ENCODE data around the gene DENND4B.
"Not testable (repeated sequence)": the region's sequence is repeated elsewhere in the genome, so short reads cannot be mapped to it uniquely, and the experiment has no call there.

DENND4B gene

GRCh38 chr1:153946622-153947241 is at the start of gene DENND4B:
DENND4B (minus strand) TSS chr1:153946718; CDS start chr1:153944374, 2,344 bp downstream.
- DNase-seq (ENCODE audit: low read depth in 2 of 2) = peak; percentile 60 to 66

DNA sequence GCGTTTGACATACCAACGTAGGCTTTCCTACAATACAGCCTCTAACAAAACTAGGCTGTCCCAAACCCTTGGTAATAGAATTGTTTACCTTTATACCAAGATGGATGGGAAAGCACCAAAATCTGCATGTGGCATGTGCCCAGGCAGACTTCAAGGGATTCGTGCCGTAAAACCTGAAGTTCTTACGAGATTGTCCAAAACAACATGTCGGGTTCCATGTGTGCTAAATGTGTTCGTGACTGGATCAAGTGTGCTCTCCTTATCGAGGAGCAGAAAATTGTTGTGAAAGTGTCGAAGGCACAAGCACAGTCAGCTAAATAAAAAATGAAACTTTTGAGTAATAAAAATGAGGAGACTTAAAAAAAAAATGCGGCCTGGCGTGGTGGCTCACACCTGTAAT is 49.1 kb upstream of the DENND4B start:
- DNase-seq (ENCODE audit: low read depth in 2 of 2) = no peak

DNA sequence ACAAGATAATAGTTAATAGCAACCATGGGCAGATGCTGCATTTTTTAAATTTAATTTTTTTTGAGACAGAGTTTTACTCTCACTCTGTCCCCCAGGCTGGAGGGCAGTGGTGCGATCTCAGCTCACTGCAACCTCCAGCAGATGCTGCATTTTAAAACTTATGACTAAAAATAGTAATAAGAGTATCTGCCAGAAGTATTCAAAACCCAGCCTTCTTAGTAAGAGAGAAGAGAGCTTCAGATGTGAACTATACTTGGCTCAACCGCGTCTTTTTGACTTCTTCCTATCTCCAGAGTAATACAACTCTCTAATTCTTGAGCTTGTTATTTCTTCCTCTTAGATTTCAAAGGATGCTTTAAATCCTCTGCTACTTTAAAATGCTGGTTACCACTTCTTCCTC is 48.7 kb upstream of the DENND4B start:
- DNase-seq (ENCODE audit: low read depth in 2 of 2) = no peak

GRCh38 chr1:153991806-153992205 is 45.3 kb upstream of the DENND4B start:
- no peak for DNase-seq (ENCODE audit: low read depth in 2 of 2)

DNA sequence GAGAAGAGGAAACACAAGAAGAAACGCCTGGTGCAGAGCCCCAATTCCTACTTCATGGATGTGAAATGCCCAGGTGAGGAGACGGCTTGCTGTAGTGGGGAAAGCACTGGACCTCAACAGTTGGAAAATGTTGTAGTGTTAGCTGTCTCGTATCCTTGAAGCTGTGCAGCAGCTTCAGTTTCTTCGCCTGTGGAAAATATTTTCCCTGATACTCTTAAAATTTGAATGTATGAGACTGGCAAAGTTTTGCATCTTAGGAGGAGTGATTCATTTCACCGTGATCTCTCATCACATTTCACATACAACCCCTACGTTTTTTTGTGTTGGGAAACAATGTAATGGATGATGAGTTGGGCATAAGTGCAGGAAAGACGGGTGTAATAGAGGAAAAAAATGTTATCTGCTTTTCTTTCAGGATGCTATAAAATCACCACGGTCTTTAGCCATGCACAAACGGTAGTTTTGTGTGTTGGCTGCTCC is 44.7 kb upstream of the DENND4B start:
- no peak for DNase-seq (ENCODE audit: low read depth in 2 of 2)

DNA sequence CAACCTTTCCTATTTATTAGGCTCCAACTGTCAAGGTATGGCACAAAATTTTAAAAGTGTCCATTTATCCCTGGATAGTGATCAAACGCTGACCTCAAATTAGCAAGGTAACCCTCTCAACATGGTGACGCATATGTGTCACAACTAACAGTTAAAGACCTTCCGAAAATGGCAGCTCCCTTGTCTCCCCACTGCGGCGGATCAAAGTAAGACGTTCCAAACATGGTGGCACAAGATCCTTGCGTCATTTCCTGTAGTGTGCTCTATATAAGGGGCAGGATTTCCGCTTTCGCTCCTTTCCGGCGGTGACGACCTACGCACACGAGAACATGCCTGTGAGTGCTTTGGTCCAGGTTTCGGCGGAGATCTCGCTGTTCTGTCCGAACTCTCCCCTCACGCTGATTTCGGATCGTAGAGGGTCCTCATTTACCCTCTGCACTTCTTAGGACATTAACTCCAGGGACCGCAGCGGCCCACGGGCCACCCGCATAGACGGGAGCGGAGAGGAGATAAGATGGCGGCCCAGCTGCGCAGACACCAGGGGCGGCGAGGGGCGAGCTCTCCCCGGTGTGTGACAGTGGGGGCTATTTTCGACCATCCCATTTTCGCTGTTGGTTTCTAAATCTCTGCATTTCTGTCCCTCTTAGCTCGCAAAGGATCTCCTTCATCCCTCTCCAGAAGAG is 44.1 kb upstream of the DENND4B start, which contains the start of gene RPS27:
Gene RPS27, plus strand, starts transcription at position 295 of the 683 bp plus-strand sequence. Its CDS starts 35 bp downstream, at position 330.
- DNase-seq (ENCODE audit: low read depth in 2 of 2) = peak; percentile 74 to 75

- DNase-seq (ENCODE audit: low read depth in 2 of 2) = no peak
These were observed 41.1 kb upstream of the DENND4B start for GRCh38 chr1:153987621-153988020.

GRCh38 chr1:153985941-153986761 is 39.6 kb upstream of the DENND4B start, which contains the start of gene RAB13:
RAB13 (minus strand) TSS chr1:153986339; CDS start chr1:153986236, 103 bp downstream.
- no peak for DNase-seq (ENCODE audit: low read depth in 2 of 2)

- DNase-seq (ENCODE audit: low read depth in 2 of 2) = peak in 1 of 2 experiments; percentile 41
These were observed 38.9 kb upstream of the DENND4B start for GRCh38 chr1:153985341-153985912.

DNA sequence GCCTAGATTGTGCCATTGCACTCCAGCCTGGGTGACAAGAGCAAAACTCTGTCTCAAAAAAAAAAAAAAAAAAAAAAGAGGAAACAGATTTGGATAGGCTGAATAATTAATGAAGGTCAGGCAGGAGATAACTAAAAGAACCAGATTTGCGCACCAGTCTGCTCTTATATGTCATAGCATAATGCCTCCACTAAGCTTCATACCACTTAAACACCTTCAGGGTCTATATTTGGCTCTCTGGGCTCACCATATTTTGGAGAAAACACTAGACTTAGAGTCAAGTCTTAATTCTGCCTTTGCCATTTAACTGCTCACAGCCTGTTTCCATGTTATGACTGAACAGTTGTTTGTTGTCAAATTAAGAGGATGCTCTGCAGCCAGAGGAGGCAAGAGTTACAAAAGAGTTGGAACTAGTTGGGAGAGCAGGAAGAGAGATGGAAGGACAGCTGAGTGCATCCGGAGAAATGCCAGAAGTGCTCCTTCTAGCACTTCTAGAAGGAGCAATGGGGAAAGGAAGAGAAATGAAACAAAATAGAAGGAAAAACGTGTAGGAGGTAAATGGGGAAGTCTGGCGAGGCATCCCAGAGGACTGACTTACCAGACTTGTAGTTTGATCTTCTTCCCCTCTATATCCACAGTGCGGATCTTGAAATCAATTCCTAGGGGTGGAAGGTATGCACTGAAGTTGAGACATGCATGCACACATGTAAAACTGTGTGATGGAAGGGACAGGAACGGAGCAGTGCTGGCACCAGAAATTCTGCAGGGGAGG is 37.8 kb upstream of the DENND4B start:
- DNase-seq (ENCODE audit: low read depth in 2 of 2) = no peak

- not testable (repeated sequence) for DNase-seq (ENCODE audit: low read depth in 2 of 2)
These were observed 35.2 kb upstream of the DENND4B start for GRCh38 chr1:153981735-153982134.

DNA sequence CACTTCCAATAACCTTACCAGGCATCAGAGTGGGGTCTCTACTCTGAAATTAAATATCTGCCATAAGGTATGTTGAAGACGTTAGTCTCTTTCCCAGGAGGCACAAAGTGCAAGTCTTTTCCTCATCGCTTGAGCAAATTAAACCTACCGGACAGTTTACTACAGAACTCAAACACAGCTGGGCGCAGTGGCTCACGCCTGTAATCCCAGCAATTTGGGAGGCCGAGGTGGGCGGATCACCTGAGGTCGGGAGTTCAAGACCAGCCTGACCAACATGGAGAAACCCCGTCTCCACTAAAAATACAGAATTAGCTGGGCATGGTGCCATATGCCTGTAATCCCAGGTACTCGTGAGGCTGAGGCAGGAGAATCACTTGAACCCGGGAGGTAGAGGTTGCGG is 32.6 kb upstream of the DENND4B start:
- DNase-seq (ENCODE audit: low read depth in 2 of 2) = not testable (repeated sequence)

DNA sequence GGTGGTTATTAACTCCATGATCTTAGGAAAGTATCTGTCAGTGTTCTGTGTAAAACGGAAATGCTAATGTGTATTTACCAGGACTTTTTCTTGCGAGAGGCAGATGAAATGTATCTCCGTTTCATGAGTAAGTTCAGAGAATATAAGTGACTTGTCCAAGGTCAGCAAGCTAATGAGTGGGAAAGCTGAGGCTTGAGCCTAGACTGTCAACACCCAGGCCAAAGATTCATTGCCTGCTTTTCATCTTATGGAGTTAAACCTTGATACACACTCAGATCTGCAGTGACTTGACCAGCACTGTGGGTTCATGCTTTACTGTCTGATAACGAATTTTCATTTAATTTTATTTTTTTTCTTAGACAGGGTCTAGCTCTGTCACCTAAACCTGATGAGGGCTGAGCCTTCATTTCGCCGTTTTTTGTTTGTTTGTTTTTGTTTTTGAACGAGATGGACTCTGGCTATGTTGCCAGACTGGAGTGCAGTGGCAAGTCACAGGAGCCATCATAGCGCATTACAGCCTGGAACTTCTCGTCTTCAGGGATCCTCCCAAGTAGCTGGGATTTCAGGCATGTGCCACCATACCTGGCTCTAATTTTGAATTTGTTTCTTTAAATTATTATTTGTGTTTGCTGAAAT is 31.9 kb upstream of the DENND4B start:
- DNase-seq (ENCODE audit: low read depth in 2 of 2) = no peak

DNA sequence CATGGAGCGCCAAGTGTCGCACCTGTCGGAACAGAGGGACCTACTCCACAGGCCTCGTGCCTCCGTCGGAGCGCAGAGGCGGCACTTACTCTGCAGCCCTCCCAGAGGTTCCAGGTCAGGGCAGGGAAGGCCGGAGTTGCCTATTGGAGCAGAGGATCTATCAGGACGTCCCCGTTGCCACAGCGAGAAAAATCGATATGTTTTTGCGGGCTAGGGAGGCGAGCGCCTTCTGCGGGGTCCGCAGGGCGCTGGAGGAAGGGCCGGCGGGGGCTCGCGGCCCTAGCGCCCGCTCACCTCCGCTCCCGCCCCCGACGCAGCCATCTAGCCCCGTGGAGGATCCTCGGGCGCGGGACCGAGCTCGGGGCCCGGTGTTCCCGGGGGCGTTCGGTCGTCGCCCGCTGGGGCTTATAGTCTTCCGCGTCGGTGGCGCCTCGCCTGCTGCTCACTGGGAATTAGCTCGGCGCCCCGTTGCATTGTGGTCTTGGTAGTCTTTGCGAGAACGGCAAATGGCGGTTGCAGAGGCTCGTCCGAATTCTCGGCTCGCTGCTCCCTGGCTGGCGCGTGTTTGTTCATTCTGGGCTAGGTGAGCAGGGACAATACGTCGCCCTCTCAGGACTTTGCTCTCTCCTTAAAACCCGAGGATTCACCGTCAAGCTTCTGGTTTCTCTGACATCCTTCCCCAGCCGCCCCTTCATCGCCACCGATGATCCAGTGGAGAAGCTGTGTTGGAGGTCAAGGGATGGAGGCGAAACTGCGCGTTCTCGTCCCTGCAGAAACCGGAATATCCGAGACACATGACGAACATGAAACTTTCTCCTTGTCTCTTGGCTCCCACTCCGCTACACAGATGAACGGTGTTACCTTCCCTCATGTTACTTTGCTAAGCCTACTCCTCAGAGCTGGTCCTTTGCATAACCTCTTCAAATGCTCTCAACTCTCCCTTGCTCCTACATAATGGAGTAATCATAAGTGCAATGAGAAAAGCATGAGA is 31.0 kb upstream of the DENND4B start, which contains the start of gene JTB:
Gene JTB, minus strand, starts transcription at position 425 of the 991 bp plus-strand sequence. Its CDS starts 422 bp downstream, at position 3.
- peak; percentile 73 to 86 for DNase-seq (ENCODE audit: low read depth in 2 of 2)

GRCh38 chr1:153976819-153977249 is 30.3 kb upstream of the DENND4B start:
- DNase-seq (ENCODE audit: low read depth in 2 of 2) = no peak

GRCh38 chr1:153973525-153973924 is 27.0 kb upstream of the DENND4B start:
- DNase-seq (ENCODE audit: low read depth in 2 of 2) = no peak

GRCh38 chr1:153973071-153973470 is 26.6 kb upstream of the DENND4B start:
- DNase-seq (ENCODE audit: low read depth in 2 of 2) = no peak

DNA sequence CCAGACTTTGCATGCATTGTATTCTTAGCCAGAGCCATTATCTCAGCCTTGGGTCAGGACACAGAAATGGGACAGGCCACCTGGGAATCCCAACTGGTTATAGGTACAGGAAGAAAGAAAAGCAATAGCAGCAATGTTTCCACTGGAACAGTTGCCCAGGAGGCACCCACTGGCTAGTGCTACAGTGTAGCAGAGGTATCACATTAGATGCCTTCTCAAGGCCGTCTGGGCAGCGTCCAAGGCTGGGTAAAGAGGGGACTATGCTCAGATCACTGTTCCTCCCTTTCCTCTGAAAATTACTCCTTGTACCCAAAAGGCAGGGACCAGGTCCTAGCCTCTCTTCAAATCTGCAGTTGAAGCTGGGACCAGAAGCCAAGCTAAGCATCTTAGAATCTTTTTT is 23.8 kb upstream of the DENND4B start:
- DNase-seq (ENCODE audit: low read depth in 2 of 2) = no peak

- no peak for DNase-seq (ENCODE audit: low read depth in 2 of 2)
These were observed 22.5 kb upstream of the DENND4B start for GRCh38 chr1:153968972-153969371.

All from stimulated activated CD4-positive, alpha-beta T cell treated with anti-CD3 and anti-CD28 coated beads, Interleukin-12 subunit alpha, Interleukin-12 subunit beta, amount 100 ng/mL, for 24 hours (primary cell).